Stimulated activated CD8-positive, alpha-beta memory T cell treated with anti-CD3 and anti-CD28 coated beads, Interleukin-7, amount 100 ng/mL, for 48 hours (primary cell): ENCODE measurements around the gene SHANK3.
"Not testable (repeated sequence)": the region's sequence is repeated elsewhere in the genome, so short reads cannot be mapped to it uniquely, and the experiment has no call there.

ENCODE experiments used
- DNase-seq, 2 donors: peaks; one replicate each; pipeline ENCODE4 v3.0.0-alpha.2; 2020; ENCODE audit warnings: low read depth in 1 of 2; ENCODE audit errors: extremely low read depth in 1 of 2

SHANK3 gene

GRCh38 chr22:50672471-50673230, at the start of gene SHANK3:
TSS of gene SHANK3 (plus strand) at chr22:50672823.
- DNase-seq: no peak

DNA sequence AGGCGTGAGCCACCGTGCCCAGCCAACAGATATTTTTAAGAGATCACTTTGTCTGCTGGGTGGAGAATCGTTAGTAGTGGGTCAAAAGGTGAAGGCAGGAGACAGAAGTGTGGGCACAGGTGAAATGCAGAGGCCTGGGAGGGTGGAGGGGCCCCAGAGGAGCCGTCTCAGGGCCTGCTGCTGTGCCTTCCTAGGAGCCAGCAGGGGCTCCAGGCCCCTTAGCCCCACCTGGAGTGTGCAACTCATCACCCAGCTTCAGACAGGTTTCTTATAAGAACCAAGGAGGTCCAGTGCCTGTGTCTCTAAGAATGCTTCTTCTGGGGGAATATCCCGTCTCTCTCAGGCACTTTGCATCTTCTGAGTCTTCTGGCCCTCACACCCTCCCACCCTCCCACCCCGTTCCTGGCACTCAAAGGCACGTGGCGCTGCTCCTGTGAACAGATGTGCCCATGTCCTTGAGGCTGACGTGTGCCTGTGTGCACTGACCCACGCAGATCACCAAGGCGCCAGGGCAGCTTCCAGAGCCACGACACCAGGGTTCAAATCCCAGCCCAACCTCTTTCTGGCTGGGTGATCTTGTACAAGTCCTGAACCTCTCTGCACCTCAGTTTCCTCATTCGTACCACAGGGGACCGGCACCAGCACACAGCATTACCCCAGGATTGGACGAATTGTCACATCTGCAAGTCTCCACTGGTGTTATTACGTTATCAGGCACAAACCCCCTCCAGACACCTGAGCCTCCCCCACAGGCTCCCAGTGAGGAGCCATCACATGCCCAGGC, 48.1 kb upstream of the SHANK3 start:
- DNase-seq: no peak

GRCh38 chr22:50625131-50625567, 47.5 kb upstream of the SHANK3 start:
- DNase-seq: no peak

- DNase-seq: no peak
These were observed 46.9 kb upstream of the SHANK3 start for GRCh38 chr22:50625568-50626313.

DNA sequence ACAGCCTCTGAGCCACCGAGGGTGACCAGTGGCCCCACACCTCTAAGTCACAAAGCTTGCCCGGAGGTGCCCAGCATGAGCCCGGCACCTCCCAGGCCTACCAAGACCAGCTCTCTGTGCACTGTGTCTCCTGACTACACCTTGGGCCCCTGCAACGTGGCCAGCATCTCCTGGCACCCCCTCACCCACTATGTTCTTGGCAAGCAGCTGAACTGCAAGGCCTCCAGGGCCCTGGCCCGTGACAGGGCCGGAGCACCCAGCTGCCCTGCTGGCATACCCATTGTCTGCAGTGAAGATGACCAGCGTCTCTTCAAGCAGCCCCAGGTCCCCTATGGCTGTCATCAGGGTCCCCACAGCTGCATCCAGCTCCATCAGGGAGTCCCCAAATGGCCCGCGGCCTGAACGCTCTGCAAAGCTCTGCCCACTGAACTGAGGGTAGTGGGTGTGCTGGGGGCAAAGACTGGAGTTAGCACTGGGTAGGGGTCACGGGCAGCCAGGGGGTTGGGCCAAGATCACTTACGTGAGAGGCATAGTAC, 46.2 kb upstream of the SHANK3 start:
- DNase-seq: no peak

DNA sequence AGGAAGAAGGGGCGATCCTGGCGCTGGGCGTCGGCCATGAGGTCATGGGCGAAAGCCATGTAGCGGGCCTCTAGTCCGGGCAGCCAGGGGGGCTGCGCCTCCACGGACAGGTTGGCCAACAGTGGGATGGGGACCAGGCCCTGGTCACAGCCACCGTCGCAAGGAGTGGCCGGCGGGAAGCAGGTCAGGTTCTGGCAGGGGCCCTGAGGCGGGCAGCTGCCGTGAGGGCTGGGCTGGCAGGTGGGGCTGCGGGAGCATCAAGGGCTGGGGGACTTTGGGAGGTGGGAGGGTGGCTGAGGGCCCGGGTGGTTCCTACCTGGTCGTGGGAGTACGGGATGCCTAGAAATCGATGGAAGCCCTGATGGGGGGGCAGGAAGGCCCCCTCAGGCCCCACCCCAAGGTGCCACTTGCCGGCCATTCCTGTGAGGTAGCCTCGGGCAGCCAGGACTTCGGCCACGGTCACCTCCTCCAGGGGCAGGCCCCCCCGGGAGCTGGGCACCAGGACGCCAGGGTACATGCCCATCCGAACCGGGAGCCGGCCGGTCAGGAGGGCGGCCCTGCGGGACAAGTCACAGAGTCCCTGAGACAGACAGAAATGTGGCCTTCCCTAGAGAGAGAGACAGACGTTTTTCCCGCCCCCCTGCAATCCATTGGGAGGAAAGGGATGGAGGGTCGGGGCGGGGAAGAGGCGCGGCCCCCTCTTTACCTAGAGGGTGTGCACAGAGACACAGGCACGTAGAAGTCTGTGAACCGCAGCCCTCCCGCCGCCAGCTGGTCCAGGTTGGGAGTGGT, 45.6 kb upstream of the SHANK3 start:
- no peak for DNase-seq

DNA sequence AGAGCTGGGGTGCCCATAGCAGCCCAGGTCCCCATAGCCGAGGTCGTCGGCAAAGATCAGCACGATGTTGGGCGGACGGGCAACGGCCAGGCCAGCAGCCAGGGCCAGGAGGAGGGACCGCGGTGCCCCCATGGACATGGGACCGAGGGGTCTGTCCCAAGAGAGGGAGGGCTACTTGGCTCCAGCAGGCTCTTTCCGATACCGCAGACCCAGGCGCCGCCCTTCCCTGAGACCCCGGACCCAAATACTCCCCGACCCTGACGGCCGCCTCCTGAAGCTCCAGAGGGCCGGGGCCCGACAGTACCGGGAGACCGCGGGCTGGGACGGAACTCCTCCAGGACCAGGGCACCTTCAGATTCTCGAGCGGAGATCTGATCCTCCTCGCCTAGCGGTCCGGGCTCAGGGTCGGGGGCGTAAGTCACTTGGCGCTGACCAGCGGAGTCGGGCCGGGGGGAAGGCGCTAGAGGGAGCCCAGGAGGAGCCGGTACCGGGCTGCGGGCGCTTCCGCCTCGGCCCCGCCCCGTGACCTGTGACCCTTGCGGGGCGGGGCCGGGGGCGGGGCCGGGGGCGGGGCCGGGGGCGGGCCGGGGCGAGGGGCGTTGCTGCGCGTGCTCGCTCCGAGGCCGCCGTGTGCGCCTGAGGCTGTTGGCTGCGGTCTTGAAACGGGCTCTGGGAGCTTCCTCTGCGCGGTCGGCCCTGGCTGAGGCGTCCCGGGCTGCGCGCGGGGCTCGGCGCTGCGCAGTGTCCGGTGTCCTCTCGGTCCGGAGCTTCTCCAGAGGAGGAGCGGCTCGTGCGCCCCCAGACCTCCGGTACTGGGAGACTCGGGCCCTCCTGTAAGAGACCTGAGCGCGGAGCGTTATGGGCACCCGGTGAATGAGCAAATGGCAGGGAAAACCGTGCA, 44.7 kb upstream of the SHANK3 start, which contains the start of gene ARSA:
Gene ARSA (minus strand): TSS at position 511 of the 901 bp plus-strand sequence. CDS start 373 bp downstream, at position 138.
- peak; percentile 52 to 64 for DNase-seq

GRCh38 chr22:50628543-50629134, 44.0 kb upstream of the SHANK3 start:
- DNase-seq: no peak

- DNase-seq: no peak
These were observed 42.2 kb upstream of the SHANK3 start for GRCh38 chr22:50630376-50630775.

DNA sequence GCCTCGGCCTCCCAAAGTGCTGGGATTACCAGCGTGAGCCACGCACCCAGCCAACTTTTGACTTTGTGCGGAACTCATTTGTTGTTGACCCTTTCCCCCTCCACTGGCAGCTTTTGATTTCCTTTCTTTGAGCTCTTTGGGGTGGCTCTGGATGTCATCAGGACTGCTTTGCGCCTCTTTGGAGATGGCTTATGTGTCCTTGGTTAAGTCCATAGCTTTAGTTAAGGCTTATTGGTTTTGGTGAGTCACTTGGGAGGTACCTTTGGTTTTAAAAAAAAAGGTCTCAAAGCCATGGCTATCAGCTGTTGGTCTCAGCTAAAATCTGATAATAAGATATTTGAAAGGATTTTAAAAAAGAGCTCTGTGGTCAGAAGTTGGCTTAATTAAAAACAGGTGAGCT, 39.5 kb upstream of the SHANK3 start:
- DNase-seq: no peak

DNA sequence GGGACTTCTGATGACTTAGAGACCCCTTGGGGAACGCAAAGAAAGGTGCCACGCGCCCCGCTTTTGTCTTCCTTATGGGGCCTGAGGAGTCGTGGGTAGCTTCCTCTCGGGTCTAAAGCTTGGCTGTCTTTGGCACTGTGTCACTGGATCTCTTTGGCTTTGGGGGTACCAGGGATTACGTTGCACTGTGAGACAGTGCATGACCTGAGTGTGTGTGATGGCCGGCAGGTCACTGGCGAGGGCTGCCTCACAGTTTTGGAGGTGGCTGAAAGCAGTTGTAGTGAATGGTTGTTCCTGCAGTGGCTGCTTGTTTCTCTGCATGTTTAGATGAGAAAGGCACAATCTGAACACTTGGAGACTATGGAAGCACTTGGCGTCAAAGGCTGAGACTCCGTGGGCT, 38.9 kb upstream of the SHANK3 start:
- DNase-seq: no peak

- no peak for DNase-seq
These were observed 37.0 kb upstream of the SHANK3 start for GRCh38 chr22:50635591-50635990.

DNA sequence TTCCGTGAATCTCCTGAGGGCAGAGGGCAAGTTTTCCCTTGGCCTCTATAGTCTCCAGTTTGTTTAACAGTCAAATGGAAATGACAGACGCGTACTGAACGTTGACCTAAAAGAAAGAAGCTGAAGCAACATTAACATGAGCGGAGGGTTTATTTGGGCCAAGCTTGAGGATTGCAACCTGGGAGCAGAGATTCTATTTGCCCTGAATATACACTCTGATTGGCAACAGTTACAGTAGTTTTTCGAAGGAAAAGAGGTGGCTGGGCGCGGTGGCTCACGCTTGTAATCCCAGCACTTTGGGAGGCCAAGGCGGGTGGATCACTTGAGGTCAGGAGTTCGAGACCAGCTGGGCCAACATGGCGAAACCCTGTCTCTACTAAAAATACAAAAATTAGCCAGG, 32.3 kb upstream of the SHANK3 start:
- DNase-seq: not testable (repeated sequence)

- no peak for DNase-seq
These were observed 31.6 kb upstream of the SHANK3 start for GRCh38 chr22:50640857-50641647.

DNA sequence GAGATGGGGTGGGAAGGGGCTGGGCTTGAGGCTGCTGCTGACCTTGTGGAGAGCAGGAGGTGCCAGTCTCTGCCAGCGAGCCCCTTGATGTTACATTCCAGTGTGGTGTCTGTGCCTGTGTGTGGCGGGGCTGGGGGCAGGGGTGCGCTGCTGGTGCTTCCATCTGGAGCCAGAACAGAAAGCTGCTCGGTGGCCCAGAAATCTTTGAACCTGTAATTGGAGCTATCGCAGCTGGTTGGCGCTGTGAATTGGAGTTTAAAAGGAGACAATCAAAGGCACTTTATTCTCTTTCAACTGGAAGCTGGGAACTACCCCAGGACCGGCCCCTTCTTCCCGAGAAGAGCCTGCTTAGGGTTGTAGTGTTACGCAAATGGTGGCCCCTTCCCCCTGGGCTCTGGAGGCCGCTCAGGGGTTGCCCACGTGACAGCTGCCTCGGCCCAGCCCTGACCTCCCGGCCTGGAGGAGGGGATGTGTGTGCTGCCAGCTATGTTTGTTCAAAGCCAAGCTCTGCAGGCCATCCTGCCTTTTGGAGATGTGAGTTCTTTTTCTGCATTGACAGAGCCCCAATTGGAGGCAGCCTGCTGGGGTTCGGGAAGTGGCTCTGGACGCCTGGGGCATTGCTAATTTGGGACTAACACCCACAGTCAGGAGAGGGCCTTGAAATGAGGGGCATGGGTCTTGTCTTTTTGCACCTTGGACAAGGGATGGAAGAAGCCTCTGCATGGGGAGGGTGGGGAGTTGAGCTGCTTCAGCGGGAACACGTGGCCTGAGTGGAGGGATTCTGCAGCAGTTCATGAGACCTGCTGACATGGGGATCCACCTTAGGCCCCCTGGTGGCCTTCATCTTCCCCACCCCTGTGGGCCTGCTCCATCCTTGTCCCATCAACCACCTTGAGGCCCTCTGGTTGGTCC, 30.7 kb upstream of the SHANK3 start:
- DNase-seq: no peak

- not testable (repeated sequence) for DNase-seq
These were observed 29.4 kb upstream of the SHANK3 start for GRCh38 chr22:50643021-50643820.
